H1 (cell line): ENCODE measurements around the gene ALAS1. TPM values are rescaled to one million over a fixed set of nuclear protein-coding genes. Genes with fewer than 3 reads are reported as not detected.

Source experiments
- ATF3 ChIP-seq: IDR thresholded peaks from 2 replicates; pipeline ENCODE4 v1.6.1; 2011; ENCODE audit warnings: low read depth, mild to moderate bottlenecking, low read length; ENCODE audit not compliant: insufficient read depth
- CTCF ChIP-seq, 3 experiments: IDR thresholded peaks; 1 replicate in 2 of 3; 2 replicates in 1 of 3; pipeline versions ENCODE4 v1.5.1 to v1.6.1; 2011; ENCODE audit warnings: low read length in 3 of 3, mild to moderate bottlenecking in 3 of 3, inconsistent platforms in 2 of 3, low read depth in 1 of 3, moderate library complexity in 1 of 3; ENCODE audit not compliant: insufficient read depth in 1 of 3; ENCODE audit errors: control extremely low read depth in 1 of 3
- NANOG ChIP-seq: IDR thresholded peaks from 2 replicates; pipeline ENCODE4 v1.6.1; 2011; ENCODE audit warnings: low read length, low read depth, mild to moderate bottlenecking, inconsistent platforms; ENCODE audit not compliant: insufficient read depth, poor library complexity, severe bottlenecking
- POLR2A ChIP-seq, 2 experiments: IDR thresholded peaks; 1 replicate in 1 of 2; 2 replicates in 1 of 2; pipeline ENCODE4 v1.6.1; 2011; ENCODE audit warnings: low read depth in 2 of 2, low read length in 2 of 2, mild to moderate bottlenecking in 2 of 2; ENCODE audit errors: control extremely low read depth in 1 of 2
- POLR2AphosphoS5 ChIP-seq: IDR thresholded peaks from 2 replicates; pipeline ENCODE4 v1.6.1; 2011; ENCODE audit warnings: low read depth, low read length
- USF2 ChIP-seq: IDR thresholded peaks from 2 replicates; pipeline ENCODE4 v1.6.1; 2011; ENCODE audit warnings: low read length, improper control_type of control experiment
- YY1 ChIP-seq: IDR thresholded peaks from 2 replicates; pipeline ENCODE4 v1.6.1; 2011; ENCODE audit warnings: low read depth, mild to moderate bottlenecking, low read length
- polyA plus RNA-seq, 7 experiments: library from polyadenylated mRNA; depleted of rRNA in 3 of 7; stranded (reverse) in 5 of 7; unstranded in 2 of 7; fragments of >200 nt in 5 of 7; fragments of 200-250 nt in 2 of 7; gene quantifications; 1 replicate in 5 of 7; 2 replicates in 1 of 7; 4 replicates in 1 of 7; pipeline versions ENCODE4 v1.2.1 to v1.2.3, GENCODE V29; 2011 to 2013; ENCODE audit warnings: missing spikeins in 2 of 7, mixed read lengths in 2 of 7
- total RNA-seq: library from RNA; stranded (reverse); fragmentation: NEBNext Ultra II Directional; extraction: Animal tissue kit (Norgen Biotek cat#: 25700); gene quantifications from 2 replicates; pipeline ENCODE4 v1.2.1, GENCODE V29; 2021

ALAS1 gene
- total and polyA plus RNA-seq, 2 of the 8 experiments (the other 6 are each of a cell fraction or from before 2014, with no cell fraction given), result 45.9 to 84.4 TPM

GRCh38 chr3:52225452-52226228, 27.7 kb downstream of the ALAS1 start, which contains the start of gene TLR9 (continued):
- TF ChIP-seq POLR2AphosphoS5 (no peak), YY1 (no peak), ATF3 (no peak), USF2 (no peak), POLR2A (IDR thresholded peaks at IDR 0.05; ENCODE audit: control extremely low read depth in 1 of 2, low read depth in 2 of 2, low read length in 2 of 2) (no peak), CTCF (IDR thresholded peaks at IDR 0.05; ENCODE audit: control extremely low read depth in 1 of 3, insufficient read depth in 1 of 3, low read depth in 1 of 3, low read length in 3 of 3) (no peak), NANOG (no peak)
- TF ChIP-seq, all 59 proteins: peak for 0
